ENCODE results near the gene COTL1. TPM values are rescaled to one million over a fixed set of nuclear protein-coding genes. Genes with fewer than 3 reads are reported as not detected.

The COTL1 gene
- total and polyA plus RNA-seq, 9 of the 15 experiments (the other 6 are each of a cell fraction or from before 2014, with no cell fraction given) = 27.7 to 185 (median 72.5) TPM

DNA sequence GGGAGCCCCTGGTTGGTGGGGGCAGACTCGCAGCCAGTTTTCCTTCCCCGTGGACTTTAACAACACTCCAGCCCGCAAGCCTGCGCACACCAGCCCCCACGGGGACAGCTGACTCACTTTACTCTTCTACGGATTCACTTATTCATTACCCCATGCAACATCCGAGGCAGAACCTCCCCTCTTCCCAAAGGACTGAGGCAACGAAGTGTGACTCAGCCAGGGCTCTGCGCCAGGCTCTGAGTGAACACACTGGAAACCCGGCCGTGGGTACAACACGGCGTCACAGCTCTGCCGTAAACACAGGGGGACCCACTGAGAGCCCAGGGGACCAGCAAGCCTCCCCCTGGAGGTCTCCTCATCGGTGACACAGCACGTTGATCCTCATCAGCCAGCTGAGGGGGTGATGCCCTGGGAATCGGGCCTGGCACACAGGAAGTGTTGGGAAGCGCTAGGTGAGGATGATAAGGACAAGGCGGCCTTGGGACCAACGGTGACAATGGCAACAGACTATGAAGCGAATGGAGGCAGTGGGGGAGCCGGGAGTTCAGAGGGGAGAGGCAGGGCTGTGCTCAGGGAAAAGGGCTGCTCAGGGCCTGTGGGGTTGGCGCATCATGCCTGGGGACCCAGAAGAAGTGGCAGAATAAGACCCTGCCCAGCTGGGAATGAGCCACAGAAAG is 14.6 kb downstream of the COTL1 start (continued):
- TF ChIP-seq, protein P1, sequence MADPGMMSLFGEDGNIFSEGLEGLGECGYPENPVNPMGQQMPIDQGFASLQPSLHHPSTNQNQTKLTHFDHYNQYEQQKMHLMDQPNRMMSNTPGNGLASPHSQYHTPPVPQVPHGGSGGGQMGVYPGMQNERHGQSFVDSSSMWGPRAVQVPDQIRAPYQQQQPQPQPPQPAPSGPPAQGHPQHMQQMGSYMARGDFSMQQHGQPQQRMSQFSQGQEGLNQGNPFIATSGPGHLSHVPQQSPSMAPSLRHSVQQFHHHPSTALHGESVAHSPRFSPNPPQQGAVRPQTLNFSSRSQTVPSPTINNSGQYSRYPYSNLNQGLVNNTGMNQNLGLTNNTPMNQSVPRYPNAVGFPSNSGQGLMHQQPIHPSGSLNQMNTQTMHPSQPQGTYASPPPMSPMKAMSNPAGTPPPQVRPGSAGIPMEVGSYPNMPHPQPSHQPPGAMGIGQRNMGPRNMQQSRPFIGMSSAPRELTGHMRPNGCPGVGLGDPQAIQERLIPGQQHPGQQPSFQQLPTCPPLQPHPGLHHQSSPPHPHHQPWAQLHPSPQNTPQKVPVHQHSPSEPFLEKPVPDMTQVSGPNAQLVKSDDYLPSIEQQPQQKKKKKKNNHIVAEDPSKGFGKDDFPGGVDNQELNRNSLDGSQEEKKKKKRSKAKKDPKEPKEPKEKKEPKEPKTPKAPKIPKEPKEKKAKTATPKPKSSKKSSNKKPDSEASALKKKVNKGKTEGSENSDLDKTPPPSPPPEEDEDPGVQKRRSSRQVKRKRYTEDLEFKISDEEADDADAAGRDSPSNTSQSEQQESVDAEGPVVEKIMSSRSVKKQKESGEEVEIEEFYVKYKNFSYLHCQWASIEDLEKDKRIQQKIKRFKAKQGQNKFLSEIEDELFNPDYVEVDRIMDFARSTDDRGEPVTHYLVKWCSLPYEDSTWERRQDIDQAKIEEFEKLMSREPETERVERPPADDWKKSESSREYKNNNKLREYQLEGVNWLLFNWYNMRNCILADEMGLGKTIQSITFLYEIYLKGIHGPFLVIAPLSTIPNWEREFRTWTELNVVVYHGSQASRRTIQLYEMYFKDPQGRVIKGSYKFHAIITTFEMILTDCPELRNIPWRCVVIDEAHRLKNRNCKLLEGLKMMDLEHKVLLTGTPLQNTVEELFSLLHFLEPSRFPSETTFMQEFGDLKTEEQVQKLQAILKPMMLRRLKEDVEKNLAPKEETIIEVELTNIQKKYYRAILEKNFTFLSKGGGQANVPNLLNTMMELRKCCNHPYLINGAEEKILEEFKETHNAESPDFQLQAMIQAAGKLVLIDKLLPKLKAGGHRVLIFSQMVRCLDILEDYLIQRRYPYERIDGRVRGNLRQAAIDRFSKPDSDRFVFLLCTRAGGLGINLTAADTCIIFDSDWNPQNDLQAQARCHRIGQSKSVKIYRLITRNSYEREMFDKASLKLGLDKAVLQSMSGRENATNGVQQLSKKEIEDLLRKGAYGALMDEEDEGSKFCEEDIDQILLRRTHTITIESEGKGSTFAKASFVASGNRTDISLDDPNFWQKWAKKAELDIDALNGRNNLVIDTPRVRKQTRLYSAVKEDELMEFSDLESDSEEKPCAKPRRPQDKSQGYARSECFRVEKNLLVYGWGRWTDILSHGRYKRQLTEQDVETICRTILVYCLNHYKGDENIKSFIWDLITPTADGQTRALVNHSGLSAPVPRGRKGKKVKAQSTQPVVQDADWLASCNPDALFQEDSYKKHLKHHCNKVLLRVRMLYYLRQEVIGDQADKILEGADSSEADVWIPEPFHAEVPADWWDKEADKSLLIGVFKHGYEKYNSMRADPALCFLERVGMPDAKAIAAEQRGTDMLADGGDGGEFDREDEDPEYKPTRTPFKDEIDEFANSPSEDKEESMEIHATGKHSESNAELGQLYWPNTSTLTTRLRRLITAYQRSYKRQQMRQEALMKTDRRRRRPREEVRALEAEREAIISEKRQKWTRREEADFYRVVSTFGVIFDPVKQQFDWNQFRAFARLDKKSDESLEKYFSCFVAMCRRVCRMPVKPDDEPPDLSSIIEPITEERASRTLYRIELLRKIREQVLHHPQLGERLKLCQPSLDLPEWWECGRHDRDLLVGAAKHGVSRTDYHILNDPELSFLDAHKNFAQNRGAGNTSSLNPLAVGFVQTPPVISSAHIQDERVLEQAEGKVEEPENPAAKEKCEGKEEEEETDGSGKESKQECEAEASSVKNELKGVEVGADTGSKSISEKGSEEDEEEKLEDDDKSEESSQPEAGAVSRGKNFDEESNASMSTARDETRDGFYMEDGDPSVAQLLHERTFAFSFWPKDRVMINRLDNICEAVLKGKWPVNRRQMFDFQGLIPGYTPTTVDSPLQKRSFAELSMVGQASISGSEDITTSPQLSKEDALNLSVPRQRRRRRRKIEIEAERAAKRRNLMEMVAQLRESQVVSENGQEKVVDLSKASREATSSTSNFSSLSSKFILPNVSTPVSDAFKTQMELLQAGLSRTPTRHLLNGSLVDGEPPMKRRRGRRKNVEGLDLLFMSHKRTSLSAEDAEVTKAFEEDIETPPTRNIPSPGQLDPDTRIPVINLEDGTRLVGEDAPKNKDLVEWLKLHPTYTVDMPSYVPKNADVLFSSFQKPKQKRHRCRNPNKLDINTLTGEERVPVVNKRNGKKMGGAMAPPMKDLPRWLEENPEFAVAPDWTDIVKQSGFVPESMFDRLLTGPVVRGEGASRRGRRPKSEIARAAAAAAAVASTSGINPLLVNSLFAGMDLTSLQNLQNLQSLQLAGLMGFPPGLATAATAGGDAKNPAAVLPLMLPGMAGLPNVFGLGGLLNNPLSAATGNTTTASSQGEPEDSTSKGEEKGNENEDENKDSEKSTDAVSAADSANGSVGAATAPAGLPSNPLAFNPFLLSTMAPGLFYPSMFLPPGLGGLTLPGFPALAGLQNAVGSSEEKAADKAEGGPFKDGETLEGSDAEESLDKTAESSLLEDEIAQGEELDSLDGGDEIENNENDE (IDR thresholded peaks at IDR 0.05; ENCODE audit: low read depth, low read length) = no peak
- TF ChIP-seq BCLAF1 (IDR thresholded peaks at IDR 0.05; ENCODE audit: borderline replicate concordance in 1 of 2, control insufficient read depth in 1 of 2, low read depth in 2 of 2, low read length in 1 of 2) (no peak), ZNF12 (CRISPR knock-in tag; IDR thresholded peaks at IDR 0.05) (no peak), TFE3 (CRISPR knock-in tag; IDR thresholded peaks at IDR 0.05) (no peak), ZNF134 (CRISPR knock-in tag; conservative IDR thresholded peaks at IDR 0.05) (no peak), PRMT5 (CRISPR knock-in tag; IDR thresholded peaks at IDR 0.05) (no peak), ZBED1 (IDR thresholded peaks at IDR 0.05) (no peak), NCOR1 (IDR thresholded peaks at IDR 0.05) (no peak), ZNF785 (CRISPR knock-in tag; IDR thresholded peaks at IDR 0.05) (no peak)

Measured in K562 (cell line).